Erythroblast (primary cell): ENCODE results near the gene SGIP1.

Experiments used
- GATA1 ChIP-seq: IDR thresholded peaks from 2 replicates; pipeline ENCODE4 v1.6.1; 2011; ENCODE audit warnings: low read depth, mild to moderate bottlenecking, control low read depth, low read length, moderate library complexity
- POLR2A ChIP-seq: IDR thresholded peaks from 2 replicates; pipeline ENCODE4 v1.6.1; 2011; ENCODE audit warnings: mild to moderate bottlenecking, low read length

- TF ChIP-seq POLR2A (no peak), GATA1 (no peak)
Observed at GRCh38 chr1:66696771-66697170, 162.8 kb downstream of the SGIP1 start.
